Endothelial cell (in vitro differentiated cells): ENCODE measurements around the gene EML1. TPM values are rescaled to one million over a fixed set of nuclear protein-coding genes. Genes with fewer than 3 reads are reported as not detected.

Source experiments
- DNase-seq: peaks from one replicate; pipeline ENCODE4 v3.0.0; 2021; ENCODE audit warnings: low spot score
- H3K27ac Mint-ChIP-seq: one replicate; pipeline ENCODE4 v1.8.0; 2021; ENCODE audit warnings: mixed read lengths, inconsistent platforms; ENCODE audit not compliant: unreplicated experiment
- H3K27me3 Mint-ChIP-seq: one replicate; pipeline ENCODE4 v1.8.0; 2021; ENCODE audit warnings: mild to moderate bottlenecking, moderate library complexity, mixed read lengths, inconsistent platforms; ENCODE audit not compliant: unreplicated experiment
- H3K36me3 Mint-ChIP-seq: one replicate; pipeline ENCODE4 v1.8.0; 2021; ENCODE audit warnings: mild to moderate bottlenecking, low read depth, mixed read lengths, inconsistent platforms; ENCODE audit not compliant: unreplicated experiment
- H3K4me1 Mint-ChIP-seq: one replicate; pipeline ENCODE4 v1.8.0; 2021; ENCODE audit warnings: mild to moderate bottlenecking, mixed read lengths, inconsistent platforms; ENCODE audit not compliant: unreplicated experiment
- H3K4me3 Mint-ChIP-seq: one replicate; pipeline ENCODE4 v1.8.0; 2021; ENCODE audit warnings: mild to moderate bottlenecking, mixed read lengths, inconsistent platforms; ENCODE audit not compliant: unreplicated experiment
- H3K9me3 Mint-ChIP-seq: one replicate; pipeline ENCODE4 v1.8.0; 2021; ENCODE audit warnings: mixed read lengths, inconsistent platforms; ENCODE audit not compliant: unreplicated experiment
- CTCF ChIP-seq: fragments of 200-600 bp; sonication (generic); IDR thresholded peaks from one replicate; pipeline ENCODE4 v1.5.0; 2021; ENCODE audit warnings: antibody characterized with exemption; ENCODE audit not compliant: unreplicated experiment
- total RNA-seq: library from RNA; stranded (reverse); fragmentation: NEBNext Ultra II Directional; extraction: Animal tissue kit (Norgen Biotek cat#: 25700); gene quantifications from one replicate; pipeline ENCODE4 v1.2.1, GENCODE V29; 2021; ENCODE audit not compliant: unreplicated experiment

EML1 gene
- total RNA-seq, 1 donor from 2014 or later, result 10.0 TPM

- DNase-seq, result no peak
- H3K4me3 Mint-ChIP-seq, result no peak overlapping the region
- H3K27me3 Mint-ChIP-seq, result no peaks in the 10 kb centered on the region
- H3K36me3 Mint-ChIP-seq, result no peaks in the 10 kb centered on the region
- peaks cover 18% of the 10 kb centered on the region for H3K4me1 Mint-ChIP-seq
- no peak overlapping the region for H3K27ac Mint-ChIP-seq
- no peaks in the 10 kb centered on the region for H3K9me3 Mint-ChIP-seq
- TF ChIP-seq CTCF, result no peak
Measured at GRCh38 chr14:99878563-99878962, 85.3 kb downstream of the EML1 start.

- H3K27ac Mint-ChIP-seq, result no peak overlapping the region
- no peaks in the 10 kb centered on the region for H3K9me3 Mint-ChIP-seq
- DNase-seq, result no peak
- peaks cover 18% of the 10 kb centered on the region for H3K4me1 Mint-ChIP-seq
- no peaks in the 10 kb centered on the region for H3K27me3 Mint-ChIP-seq
- no peaks in the 10 kb centered on the region for H3K36me3 Mint-ChIP-seq
- no peak overlapping the region for H3K4me3 Mint-ChIP-seq
- no peak for TF ChIP-seq CTCF
Measured at GRCh38 chr14:99879401-99880295, 86.4 kb downstream of the EML1 start.

GRCh38 chr14:99880651-99881420 lies 87.6 kb downstream of the EML1 start:
- H3K9me3 Mint-ChIP-seq, result no peaks in the 10 kb centered on the region
- no peak overlapping the region for H3K4me3 Mint-ChIP-seq
- H3K27ac Mint-ChIP-seq, result no peak overlapping the region
- TF ChIP-seq CTCF, result no peak
- H3K27me3 Mint-ChIP-seq, result no peaks in the 10 kb centered on the region
- peaks cover 7% of the 10 kb centered on the region for H3K4me1 Mint-ChIP-seq
- DNase-seq, result no peak
- H3K36me3 Mint-ChIP-seq, result no peaks in the 10 kb centered on the region

- no peaks in the 10 kb centered on the region for H3K36me3 Mint-ChIP-seq
- no peak for DNase-seq
- H3K9me3 Mint-ChIP-seq, result no peaks in the 10 kb centered on the region
- no peaks in the 10 kb centered on the region for H3K4me1 Mint-ChIP-seq
- TF ChIP-seq CTCF, result no peak
- H3K27me3 Mint-ChIP-seq, result no peaks in the 10 kb centered on the region
- no peak overlapping the region for H3K27ac Mint-ChIP-seq
- no peak overlapping the region for H3K4me3 Mint-ChIP-seq
Measured at GRCh38 chr14:99883866-99884650, 90.8 kb downstream of the EML1 start.
